GM21825 (cell line): ENCODE measurements around the gene CFLAR.
A peak's percentile ranks its signal among the peaks of the same experiment; 100 is the strongest.
"Not testable (repeated sequence)": the region's sequence is repeated elsewhere in the genome, so short reads cannot be mapped to it uniquely, and the experiment has no call there.

ENCODE experiments used
- ATAC-seq: cut with Tn5 transposase; IDR thresholded peaks from one replicate; pipeline ENCODE4 v1.9.1; 2021; ENCODE audit warnings: mild to moderate bottlenecking, moderate library complexity; ENCODE audit not compliant: unreplicated experiment

The CFLAR gene

GRCh38 chr2:201144101-201145051 lies 28.4 kb downstream of the CFLAR start:
- no peak for ATAC-seq

GRCh38 chr2:201148434-201148990 lies 32.5 kb downstream of the CFLAR start:
- ATAC-seq = no peak

- ATAC-seq = no peak
Observed at GRCh38 chr2:201149064-201149820, 33.3 kb downstream of the CFLAR start.

- not testable (repeated sequence) for ATAC-seq
Observed at GRCh38 chr2:201149821-201150165, 33.8 kb downstream of the CFLAR start.

- ATAC-seq = no peak
Observed at GRCh38 chr2:201150454-201151020, 34.6 kb downstream of the CFLAR start.

DNA sequence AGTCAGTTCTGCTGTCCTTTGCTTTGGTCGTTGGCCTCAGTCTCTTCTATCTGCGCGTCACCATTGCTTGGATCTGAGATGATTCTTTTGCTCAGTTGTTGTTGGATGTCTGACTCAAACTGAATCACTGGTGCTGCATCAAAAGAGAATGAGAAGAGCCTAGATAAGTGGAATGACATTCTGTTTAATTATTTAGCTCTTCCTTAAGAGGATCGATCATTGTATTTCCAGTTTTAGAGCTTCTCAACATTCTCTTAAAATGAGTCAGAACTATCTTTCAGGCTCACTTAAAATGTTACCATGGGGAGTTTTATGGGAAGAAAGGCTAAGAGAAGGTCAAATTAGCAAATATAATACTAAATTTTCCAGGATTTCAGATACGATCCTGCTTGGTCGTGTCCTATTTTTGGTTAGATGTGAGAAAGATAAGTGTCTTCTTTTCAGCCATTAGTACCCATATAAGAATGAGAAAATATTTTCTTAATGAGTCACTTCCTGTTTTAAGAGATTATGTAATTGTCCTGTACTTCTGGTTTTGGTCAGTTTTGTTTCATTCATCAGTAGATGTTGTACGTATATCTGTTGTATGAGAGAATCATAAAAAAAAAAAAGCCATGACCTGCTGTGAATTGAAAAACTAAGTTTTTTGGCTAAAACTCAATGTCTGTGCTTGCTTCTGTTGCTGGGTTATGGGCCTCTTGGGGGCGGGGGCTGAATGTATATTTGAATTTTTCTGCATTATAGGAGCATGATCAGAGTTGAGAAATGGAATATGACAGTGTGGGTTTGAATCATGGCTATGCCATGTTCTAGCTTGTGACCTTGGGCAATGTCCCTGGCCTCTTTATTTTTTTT lies 35.4 kb downstream of the CFLAR start:
- peak; percentile 67 for ATAC-seq

- no peak for ATAC-seq
Observed at GRCh38 chr2:201152517-201152916, 36.6 kb downstream of the CFLAR start.

DNA sequence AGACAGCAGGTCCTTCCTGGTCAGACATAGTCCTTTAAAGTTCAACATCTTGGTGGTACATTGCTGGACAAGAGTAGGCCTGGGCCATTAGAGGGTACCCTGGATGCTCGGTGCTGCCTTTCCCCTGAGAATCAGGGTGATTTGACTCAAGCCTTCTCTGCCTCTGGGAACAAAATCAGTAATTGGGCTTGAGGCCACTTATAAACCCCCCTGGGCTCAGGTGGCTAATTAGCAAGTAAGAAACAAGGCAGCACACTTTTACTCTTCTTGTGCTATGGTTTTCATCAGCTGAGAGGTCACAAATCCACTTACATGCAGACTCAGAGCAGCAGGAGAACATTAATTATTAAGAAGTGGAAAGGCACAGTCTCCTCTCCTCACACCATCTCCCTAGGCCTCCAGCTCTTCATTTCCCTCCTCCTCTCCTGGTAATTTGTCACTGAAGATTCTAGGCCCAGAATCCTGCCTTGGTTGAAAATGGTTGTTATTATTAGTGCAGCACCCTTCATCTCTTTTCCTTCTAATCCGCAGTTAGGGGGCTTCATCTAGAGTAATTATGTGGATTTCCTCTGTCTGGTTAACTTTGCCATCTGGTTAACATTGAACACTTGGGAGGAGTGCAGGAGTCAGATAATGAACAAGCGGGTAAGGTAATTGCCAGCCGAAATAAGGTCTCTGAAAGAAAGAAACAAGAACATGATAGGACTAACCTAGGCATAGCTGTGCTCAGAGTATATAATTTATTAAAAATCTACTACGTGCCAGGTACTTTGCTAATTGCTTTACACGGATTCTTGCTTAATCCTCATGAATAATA lies 37.2 kb downstream of the CFLAR start:
- no peak for ATAC-seq

DNA sequence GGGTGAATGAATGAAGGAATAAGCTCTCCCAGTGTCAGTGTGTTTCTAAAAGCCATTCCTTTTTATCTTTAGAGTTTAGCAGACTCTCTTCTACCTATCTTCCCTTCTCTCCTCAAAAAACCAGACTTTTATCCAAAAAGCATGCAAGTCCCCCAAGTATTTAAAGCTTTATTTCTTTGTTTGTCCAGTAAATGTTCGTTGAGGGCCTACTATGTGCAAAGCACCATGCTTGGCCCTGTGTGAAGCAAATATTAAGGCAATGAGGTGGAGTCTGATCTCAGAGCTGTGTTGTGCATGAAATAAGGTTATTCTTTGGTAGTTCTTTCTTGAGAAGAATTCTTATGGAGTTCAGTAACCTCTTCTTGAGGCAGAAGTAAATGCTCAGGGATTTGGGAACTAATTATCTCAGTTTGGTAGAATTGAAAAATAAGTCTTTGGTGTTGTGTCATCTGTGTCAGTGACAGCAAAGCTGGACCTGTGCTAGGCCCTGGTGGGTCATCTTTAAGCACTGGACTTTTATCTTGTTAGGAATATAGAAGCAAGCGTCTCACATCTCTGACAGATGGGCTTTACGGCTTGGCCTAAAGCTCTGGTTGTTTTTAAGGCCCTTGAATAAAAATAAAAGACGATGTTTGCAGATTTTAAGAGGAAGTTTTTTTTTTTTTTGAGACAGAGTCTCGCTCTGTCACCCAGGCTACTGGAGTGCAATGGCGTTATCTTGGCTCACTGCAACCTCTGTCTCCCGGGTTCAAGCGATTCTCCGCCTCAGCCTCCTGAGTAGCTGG lies 38.8 kb downstream of the CFLAR start:
- ATAC-seq = no peak

DNA sequence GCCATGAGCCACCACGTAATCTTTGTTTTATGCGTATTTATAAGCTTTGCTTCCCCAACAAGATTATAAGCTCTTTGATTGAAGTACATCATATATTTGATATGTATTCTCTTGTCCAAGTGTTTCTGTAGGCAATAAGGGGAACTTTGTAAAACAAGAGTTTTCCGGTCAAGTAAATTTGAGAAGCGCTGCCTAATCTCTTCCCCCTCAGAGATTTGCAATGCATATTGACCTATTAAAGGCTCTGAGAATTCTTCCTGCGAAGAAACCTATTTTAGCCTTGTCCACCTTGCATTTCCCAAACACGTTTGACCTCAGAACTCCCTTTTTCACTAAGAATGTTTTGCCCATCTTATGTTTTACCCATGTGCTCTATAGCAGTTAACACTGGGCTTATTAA lies 40.1 kb downstream of the CFLAR start:
- ATAC-seq = no peak

DNA sequence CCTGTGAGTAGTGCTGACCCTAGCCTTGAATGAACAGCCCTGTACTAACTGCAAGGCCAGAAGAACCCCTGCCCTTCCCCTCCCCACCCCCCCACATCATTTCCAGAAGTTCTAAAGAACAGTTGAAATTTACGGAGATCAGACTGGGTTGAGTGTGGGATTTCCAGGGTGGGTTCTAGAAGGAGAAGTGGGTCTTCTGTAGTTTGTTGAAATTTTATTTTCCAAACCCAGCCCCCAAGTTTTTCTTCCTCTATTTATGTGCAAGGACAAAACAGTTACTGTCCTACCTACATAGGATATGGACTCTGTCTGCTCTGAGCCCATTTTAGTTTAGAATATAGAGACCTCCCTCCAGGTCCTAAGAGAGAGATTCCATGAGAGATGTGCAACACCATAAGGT lies 40.7 kb downstream of the CFLAR start:
- no peak for ATAC-seq

GRCh38 chr2:201157694-201158093 lies 41.7 kb downstream of the CFLAR start:
- peak; percentile 31 for ATAC-seq

GRCh38 chr2:201158111-201158929 lies 42.4 kb downstream of the CFLAR start:
- peak; percentile 97 for ATAC-seq

DNA sequence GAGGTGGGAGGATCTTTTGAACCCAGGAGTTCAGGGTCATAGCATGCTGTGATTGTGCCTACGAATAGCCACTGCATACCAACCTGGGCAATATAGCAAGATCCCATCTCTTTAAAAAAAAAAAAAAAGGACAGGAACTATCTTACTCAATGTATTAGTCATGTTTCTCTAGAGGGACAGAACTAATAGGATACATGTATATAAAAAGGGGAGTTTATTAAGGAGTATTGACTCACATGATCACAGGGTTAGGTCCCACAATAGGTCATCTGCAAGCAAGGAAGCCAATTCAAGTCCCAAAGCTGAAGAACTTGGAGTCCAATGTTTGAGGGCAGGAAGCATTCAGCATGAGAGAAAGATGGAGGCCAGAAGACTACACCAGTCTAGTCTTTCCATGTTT lies 48.2 kb downstream of the CFLAR start:
- ATAC-seq = no peak

- ATAC-seq = no peak
Observed at GRCh38 chr2:201167546-201167945, 51.6 kb downstream of the CFLAR start.

DNA sequence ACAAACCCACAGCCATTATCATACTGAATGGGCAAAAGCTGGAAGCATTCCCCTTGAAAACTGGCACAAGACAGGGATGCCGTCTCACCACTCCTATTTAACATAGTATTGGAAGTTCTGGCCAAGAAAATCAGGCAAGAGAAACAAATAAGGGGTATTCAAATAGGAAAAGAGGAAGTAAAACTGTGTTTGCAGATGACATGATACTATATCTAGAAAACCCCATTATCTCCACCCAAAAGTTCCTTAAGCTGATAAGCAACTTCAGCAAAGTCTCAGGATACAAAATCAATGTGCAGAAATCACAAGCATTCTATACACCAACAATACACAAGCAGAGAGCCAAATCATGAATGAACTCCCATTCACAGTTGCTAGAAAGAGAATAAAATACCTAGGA lies 52.5 kb downstream of the CFLAR start:
- not testable (repeated sequence) for ATAC-seq

GRCh38 chr2:201171259-201171814 lies 55.4 kb downstream of the CFLAR start:
- no peak for ATAC-seq

- no peak for ATAC-seq
Observed at GRCh38 chr2:201172279-201172678, 56.3 kb downstream of the CFLAR start.
